NCI-H2196 treated with DMSO at 0.1 percent for 48 hours (cell line): Measurements from ENCODE around the gene BEAN1.
"Not testable (repeated sequence)": the region's sequence is repeated elsewhere in the genome, so short reads cannot be mapped to it uniquely, and the experiment has no call there.

ENCODE experiments used
- DNase-seq: peaks from one replicate; lab custom pipeline; 2025; ENCODE audit not compliant: unreplicated experiment; lab: John Stamatoyannopoulos, UW

The BEAN1 gene

DNA sequence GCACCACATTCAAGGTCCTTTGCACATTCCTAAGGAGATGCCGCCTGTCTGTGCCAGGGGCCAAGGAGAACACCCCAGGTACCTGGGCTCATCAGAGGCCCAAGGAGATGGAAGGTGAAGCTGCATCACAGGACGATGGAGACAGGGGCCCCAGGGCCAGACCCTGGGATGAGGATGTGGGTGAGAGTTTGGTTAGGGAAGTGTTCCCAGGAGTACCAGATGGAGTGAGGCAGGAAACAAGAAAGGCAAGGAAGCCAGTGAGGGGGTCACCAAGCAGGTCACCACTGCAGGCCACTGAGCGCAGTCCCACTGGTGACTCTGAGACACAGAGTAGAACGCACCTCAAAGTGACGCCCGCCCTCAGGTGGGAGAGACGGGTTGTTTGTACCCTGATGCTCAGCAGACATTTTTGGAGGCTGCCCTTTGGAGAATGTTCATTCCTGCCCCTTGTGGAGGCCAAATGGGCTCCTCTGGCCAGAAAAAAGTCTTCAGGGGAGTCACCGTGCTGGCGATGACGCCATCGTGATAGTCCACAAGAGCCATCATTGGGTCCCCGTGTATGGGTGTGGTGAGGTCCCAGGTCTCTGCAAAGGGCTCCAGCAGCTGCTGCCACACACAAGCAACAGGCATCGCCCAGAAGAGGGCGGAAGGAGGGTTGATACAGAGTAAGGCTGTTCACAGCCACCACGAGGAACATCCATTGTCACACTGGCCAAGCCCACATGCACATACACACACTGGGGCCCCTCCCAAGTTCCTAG, 57.5 kb downstream of the BEAN1 start:
- no peak for DNase-seq

DNA sequence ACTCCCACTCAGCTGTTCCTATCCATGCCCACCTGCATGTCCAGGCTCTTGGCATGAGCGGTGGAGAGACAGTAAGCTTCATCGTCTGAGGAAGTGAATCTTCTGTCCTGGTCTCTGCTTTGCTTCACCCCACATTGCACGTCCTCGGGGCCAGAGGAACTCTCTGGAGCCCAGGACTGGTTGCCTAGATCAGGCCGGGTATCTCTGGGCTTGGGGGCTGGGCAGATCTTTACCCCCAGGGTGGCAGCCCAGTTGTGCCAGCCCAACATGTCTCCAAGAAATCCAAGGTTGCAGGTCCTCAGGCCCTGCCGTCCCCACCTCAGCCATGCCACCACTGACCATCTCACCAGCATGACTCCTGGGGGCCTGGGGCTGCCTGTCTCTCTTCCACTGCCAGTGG, 58.3 kb downstream of the BEAN1 start:
- no peak for DNase-seq

DNA sequence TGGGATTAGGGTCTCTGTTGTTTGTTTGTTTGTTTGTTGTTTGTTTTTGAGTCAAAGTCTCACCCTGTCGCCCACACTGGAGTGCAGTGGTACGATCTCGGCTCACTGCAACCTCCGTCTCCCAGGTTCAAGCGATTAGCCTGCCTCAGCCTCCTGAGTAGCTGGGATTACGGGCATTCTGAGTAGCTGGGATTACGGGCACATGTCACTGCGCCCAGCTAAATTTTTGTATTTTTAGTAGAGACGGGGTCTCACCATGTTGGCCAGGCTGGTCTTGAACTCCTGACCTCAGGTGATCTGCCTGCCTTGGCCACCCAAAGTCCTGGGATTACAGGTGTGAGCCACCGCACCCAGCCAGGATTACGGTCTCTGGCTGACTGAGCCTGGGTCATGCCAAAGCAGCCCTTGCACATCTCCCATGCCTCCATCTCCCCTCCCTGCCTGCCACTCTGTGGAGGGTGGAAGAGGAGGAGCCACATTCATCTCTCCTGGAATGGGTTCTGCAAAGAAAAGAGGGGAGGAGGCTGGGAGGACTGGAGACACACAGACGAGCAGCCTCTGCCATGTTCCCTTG, 59.2 kb downstream of the BEAN1 start:
- DNase-seq = no peak

DNA sequence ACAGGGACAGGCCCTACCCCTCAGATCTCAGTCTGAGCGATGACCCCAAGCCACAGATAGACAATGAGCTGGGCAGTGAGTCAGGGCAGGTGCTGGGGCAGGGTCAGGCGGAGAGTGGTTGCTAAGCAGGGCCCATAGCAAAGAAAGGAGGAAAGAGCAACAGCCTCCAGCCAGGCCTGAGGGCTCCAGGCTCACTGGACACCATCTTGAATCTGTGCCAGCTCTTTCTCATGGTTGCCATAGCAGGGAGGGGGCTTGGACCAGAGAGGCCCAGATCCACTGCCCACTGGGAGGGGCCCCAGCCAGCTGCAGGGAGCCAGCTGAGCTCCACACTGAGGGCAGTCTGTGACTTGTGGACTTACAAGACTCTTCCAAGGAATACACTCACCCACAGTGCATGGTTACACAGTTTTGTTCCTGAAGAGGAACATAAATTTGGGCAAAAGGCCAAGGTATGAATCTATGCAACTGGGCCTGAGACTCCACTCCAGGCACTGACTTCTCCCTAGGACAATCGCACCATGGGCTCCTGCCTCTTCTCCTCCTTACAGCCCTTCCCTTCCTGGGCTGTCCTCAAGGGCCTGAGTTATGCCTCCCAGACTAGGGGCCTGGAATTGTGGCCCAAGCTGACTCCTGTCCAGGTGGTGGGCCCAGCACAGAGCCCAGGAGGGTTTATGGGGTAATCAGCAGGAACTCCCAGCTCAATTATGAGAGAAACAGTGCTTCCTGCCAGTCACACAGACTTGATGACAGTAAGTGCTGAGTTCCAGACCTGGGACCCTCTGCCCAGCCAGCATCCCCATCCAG, 59.9 kb downstream of the BEAN1 start:
- peak; percentile 42 for DNase-seq

DNA sequence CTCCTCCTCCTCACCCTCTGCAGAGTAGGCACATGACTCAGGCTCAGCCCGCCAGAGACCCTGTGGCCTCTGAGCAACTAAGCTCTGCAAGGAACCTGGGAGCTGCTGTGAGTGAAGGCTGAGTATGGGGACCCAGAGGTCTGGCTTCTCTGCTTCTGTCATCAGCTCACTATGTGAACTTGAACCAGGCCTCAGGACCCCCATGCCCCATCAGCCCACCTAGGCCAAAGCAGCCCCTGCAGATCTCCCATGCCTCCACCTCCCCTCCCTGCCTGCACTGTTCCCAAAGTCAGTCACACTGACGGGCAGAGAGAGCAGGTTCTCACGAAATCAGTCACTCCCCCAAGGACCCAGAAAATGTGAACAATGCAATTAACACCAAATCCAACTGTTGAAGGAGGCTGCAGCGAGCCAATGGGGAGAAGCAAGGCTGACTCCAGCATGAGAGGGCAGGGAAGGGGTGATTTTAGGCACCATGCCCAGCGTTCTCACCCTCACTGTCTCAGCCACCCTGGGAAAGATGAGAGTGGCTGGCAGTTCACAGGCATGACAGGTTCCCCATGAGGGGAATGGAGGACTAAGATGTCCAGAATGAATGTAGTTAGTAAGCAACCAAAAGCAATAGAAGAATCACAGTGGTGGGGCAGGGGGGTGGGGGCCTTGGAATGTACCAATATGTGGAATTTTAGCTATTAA, 60.6 kb downstream of the BEAN1 start:
- no peak for DNase-seq

DNA sequence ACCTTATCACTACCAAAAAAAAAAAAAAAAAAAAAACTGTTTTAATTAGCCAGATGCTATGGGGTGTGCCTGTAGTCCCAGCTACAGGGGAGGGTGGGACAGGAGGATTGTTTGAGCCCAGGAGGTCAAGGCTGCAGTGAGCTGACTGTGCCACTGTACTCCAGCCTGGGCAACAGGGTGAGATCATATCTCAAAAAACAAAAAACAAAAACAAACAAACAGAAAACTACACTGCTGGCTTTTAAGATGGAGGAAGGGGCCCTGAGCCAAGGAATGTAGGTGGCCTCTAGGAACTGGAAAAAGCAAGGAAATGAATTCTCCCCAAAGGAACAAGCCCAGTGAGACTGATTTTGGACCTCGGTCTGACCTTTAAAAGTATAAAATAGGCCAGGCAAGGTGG, 61.4 kb downstream of the BEAN1 start:
- no peak for DNase-seq

DNA sequence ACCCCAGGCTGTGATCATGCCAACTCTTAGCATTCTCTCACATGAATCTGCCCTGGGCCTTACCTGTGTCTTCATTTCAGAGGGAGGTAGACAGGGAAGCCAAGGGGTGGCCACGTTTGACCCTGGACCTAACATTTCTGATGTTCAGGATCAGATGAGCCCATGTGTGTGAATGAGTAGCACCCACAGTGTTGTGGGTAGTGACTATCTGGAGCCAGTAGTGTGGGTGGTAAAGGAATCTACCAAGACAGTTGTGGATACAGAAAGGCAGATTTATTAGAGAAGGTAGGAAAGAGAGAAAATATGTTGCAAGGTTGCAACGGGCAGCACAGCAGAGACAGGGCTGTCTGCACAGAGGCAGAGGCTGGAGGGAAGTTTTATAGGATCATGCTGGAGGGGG, 62.3 kb downstream of the BEAN1 start:
- no peak for DNase-seq

DNA sequence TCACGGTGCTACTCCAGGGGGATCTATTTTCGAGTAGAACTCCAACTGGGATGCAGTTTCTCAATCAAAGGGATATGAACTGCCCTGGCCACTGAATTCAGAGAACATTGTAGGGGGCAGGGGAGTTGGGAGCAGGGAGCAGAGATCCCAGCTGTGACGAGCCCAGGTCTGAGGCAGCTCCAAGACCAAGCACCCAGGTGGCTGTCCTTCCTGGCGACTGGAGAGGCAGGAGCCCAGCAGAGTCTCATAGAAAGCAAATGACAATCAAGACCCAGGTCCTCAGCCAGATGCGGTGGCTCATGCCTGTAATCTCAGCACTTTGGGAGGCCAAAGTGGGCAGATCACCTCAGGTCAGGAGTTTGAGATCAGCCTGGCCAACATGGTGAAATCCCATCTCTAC, 62.7 kb downstream of the BEAN1 start:
- DNase-seq = no peak

DNA sequence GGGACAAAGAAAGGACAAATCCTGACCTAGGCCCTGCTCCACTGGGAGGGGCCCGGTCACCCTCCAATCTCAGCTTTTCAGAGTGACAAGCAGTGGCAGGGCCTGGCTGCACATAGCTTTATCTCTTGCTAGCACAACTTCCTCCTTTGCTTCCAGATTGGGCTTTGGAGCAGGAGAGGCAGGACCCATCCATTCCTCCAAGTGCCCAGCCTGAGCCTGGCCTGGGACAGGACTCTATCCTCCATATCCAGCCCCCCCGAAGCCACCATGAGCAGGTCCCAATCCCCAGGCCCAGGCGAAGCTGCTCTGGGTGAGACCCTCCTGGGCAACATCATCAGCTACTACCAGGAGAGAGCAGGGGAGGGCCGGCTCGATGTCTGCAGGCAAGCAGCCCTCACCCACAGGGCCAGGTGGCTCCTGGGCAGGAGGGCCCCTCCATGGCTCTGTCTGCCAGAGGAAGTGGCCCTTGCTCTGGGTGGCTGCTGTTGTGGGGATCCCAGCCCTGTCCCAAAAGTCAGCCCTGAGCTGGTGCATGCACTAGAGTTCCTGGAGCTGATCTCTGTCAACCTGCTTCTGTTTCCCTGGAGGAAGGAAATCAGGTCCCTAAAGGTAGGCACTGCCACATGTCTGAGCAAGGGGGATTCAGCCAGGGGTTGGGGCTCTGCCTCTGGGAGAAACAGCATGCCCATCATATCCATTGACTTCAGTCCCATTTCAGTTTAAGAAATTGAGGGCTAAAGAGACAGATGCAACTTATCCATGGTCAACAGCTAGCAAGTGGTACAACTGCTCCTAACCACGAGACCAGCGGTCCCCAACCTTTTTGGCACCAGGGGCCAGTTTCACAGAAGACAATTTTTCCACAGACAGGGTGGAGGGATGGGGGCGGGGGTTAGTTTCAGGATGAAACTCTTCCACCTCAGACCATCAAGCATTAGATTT, 64.0 kb downstream of the BEAN1 start:
- DNase-seq = no peak

DNA sequence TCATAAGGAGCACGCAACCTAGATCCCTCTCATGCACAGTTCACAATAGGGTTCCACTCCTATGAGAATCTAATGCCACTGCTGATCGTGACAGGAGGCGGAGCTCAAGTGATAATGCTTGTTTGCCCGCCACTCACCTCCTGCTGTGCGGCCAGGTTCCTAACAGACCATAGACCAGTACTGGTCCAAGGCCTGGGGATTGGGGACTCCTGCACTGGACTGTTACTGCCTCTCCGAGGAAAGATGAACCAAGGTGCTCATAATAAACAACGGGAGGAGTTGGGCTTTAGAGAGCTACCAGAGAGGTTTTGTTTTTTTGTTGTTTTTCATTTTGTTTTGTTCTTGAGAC, 64.6 kb downstream of the BEAN1 start:
- no peak for DNase-seq

DNA sequence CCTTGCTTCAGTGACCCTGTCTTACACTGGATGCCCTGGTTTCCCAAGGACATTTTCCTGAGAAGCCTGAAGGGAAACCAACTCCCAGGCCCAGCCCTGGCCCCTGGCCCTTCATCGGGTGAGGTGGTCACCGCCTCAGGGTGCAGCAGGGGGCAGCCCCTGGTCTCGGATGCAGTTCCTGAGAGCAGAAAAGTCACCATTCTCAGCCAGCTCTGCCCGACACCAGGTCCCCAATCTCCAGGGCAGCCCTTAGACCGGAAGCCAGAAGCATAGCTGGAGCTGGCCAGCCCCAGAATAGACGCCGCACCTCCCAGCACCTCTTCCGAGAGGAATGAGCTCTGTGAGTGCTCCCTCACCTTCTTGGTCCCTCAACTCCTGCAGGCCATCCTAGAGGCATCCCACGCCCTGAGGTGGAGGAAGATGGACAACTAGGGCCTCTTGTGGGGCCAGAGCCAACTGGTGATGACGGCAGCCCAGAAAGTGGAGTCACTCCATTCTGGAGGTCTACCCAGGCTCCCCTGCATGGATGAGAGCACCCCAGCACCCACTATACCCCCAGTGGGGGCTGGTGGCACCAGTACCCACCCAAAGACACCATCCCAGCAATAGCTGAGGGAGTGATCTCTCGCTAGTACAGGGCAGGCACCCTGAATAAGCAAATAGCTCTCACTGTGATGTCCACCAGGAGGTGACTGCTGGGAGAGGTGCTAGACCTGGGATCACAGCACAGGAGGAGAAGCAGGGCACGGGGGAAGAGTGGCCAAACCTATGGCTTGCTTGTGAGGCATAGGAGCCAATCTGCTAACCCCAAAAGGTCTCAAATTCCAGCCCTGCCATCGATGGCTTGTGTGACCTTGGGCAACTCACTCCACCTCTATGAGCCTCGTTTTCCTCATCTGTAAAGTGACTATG, 66.7 kb downstream of the BEAN1 start:
- DNase-seq = no peak

DNA sequence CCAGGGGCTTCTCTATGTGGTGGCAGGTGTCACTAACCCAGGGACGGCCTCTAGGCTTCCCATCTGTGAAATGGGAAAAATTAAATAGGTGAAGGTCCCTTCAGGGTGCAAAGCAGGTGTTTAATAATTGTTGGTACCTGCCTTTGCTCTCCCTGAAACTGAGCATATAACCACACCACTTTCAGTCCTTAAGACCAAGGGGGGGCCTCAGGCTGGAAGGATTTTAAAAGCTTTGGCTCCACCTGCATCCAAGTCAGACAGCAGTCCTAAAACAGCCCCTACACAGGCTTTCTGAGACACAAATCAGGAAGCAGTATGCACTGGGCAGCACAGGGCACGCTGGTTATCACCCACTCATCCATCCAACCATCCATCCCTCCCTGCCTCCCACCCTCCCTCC, 67.8 kb downstream of the BEAN1 start:
- no peak for DNase-seq

DNA sequence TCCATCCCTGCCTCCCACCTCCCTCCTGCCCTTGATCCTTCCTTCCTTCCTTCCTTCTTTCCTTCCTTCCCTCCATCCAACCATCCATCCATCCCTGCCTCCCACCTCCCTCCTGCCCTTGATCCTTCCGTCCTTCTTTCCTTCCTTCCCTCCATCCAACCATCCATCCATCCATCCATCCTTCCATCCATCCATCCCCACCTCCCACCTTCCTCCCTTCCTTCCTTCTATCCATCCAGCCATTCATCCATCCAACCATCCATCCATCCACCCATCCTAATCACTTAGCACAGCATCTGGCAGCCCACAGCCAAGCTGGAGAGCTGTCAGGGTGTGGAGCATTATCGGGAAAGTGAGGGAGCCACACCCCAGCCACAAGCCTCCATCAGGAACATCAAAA, 68.3 kb downstream of the BEAN1 start:
- DNase-seq = no peak

DNA sequence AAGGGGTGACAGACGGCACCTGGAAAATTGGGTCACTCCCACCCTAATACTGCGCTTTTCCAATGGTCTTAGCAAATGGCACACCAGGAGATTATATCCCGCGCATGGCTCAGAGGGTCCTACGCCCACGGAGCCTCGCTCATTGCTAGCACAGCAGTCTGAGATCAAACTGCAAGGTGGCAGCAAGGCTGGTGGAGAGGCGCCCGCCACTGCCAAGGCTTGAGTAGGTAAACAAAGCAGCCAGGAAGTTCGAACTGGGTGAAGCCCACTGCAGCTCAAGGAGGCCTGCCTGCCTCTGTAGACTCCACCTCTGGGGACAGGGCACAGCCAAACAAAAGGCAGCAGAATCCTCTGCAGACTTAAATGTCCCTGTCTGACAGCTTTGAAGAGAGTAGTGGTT, 69.1 kb downstream of the BEAN1 start:
- not testable (repeated sequence) for DNase-seq

DNA sequence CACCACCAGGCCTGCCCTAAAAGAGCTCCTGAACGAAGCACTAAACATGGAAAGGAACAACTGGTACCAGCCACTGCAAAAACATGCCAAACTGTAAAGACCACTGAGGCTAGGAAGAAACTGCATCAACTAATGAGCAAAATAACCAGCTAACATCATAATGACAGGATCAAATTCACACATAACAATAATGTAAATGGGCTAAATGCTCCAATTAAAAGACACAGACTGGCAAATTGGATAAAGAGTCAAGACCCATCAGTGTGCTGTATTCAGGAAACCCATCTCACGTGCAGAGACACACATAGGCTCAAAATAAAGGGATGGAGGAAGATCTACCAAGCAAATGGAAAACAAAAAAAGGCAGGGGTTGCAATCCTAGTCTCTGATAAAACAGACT, 70.8 kb downstream of the BEAN1 start:
- not testable (repeated sequence) for DNase-seq

DNA sequence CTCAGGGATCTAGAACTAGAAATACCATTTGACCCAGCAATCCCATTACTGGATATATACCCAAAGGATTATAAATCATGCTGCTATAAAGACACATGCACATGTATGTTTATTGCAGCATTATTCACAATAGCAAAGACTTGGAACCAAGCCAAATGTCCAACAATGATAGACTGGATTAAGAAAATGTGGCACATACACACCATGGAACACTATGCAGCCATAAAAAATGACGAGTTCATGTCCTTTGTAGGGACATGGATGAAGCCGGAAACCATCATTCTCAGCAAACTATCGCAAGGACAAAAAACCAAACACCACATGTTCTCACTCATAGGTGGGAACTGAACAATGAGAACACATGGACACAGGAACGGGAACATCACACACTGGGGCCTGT, 74.5 kb downstream of the BEAN1 start:
- not testable (repeated sequence) for DNase-seq

DNA sequence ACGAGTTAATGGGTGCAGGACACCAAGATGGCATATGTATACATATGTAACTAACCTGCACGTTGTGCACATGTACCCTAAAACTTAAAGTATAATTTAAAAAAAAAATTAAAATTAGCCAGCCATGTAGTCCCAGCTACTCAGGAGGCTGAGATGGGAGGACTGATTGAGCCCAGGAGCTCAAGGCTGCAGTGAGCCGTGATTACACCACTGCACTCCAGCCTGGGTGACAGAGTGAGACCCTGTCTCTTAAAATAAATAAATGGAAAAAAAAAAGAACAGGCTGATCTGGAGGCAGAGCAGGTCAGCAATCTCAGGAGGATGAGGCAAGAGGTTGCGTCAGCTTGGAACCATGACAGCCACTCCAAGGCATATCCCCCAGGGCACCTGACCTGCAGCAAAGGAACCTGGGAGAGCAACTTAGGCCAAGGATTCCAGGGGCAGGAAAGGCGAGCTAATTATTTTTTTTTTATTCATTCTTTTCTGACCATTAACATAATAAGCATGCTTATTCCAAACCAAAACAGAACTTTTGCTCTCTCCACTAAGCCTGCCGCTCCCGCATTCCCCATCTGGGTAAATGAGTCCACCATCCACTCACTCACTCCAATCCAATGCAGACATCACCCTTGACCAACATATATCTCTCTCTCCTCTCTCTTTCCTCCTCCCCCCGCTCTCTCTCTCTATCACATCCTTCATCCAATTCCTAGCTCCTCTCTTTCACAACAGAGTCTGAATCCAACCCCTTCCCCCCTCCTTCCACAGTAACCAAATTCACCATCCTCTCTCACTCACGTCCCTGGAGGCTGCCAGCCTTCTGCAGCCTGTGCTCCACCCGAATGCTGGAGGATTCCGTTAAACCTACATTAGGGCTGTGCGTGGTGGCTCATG, 75.2 kb downstream of the BEAN1 start:
- no peak for DNase-seq

DNA sequence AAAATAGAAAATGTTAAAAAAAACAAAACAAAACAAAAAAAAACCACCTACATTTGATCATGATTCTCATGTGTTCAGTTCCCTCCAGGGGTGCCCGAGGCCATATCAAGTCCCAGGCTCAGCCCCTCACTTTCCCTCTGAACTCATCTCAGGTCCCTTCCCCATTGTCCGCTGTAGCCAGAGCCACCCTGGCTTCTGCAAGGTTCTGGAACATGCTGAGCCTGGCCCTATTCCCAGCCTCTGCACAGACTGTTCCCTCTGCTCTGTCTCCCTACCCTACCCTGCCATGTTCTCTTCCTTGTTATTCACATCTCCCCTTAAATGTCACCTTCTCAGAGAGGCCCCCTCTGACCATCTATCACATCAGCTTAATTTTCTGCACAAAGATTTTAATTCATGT, 75.9 kb downstream of the BEAN1 start:
- no peak for DNase-seq

DNA sequence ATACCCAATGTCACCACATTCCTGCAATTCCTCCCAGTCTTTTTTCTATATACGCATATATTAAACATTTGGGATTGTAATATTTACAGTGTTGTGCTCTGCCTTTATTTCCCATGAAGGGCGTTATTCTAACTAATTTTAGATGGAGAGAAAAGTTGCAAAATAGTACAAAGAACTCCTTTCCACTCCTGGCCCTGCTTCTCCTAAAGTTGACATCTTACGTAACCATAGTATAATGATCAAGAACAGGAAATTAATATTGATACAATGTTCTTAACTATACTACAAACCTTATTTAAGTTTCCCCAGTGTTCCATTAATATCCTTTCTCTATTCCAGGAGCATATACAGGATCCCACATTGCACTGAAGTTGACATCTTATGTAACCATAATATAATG, 76.5 kb downstream of the BEAN1 start:
- no peak for DNase-seq
